HG02571 (cell line): ENCODE data around the gene CLUH.
"Not testable (repeated sequence)": the region's sequence is repeated elsewhere in the genome, so short reads cannot be mapped to it uniquely, and the experiment has no call there.

Experiments
- ATAC-seq: cut with Tn5 transposase; IDR thresholded peaks from one replicate; pipeline ENCODE4 v1.9.1; 2021; ENCODE audit warnings: mild to moderate bottlenecking, moderate library complexity; ENCODE audit not compliant: unreplicated experiment

CLUH gene

GRCh38 chr17:2690165-2691068, 21.1 kb downstream of the CLUH start:
- ATAC-seq: no peak

DNA sequence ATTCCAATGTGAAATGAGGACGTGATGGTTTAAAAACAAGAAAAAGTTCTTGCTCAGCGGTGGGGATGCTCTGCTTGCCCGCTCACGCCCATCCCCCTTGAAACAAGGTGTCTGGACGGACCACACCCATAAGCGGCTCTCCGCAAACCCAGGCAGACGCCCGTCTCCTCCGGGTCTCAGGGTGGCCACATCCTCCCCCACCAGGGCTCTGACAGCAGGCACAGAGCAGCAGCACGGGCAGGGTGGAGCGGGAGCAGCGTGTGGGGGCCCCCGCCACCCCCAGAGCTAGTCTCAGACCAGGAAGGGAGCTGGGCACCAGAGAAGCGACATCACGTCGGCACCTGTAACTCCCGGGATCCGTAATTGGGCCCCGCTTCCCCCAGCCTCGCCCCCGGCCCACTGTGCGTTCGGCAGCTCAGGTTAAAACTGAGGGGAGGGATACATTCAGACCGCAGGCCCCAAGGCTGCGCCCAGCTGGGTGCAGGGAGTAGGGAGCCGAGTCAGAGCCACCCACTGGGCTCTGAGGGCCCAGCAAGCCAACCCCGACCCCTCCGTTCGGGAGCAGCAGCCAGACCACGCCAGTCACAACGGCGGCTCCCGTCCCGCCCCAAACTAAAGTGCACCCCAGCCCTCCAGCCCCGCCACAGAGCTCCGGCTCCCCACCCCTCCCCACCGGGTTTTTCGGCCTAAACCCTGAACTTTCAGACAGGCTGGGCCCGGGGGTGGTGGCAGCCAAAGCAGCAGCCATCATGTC, 22.0 kb downstream of the CLUH start:
- ATAC-seq: no peak

DNA sequence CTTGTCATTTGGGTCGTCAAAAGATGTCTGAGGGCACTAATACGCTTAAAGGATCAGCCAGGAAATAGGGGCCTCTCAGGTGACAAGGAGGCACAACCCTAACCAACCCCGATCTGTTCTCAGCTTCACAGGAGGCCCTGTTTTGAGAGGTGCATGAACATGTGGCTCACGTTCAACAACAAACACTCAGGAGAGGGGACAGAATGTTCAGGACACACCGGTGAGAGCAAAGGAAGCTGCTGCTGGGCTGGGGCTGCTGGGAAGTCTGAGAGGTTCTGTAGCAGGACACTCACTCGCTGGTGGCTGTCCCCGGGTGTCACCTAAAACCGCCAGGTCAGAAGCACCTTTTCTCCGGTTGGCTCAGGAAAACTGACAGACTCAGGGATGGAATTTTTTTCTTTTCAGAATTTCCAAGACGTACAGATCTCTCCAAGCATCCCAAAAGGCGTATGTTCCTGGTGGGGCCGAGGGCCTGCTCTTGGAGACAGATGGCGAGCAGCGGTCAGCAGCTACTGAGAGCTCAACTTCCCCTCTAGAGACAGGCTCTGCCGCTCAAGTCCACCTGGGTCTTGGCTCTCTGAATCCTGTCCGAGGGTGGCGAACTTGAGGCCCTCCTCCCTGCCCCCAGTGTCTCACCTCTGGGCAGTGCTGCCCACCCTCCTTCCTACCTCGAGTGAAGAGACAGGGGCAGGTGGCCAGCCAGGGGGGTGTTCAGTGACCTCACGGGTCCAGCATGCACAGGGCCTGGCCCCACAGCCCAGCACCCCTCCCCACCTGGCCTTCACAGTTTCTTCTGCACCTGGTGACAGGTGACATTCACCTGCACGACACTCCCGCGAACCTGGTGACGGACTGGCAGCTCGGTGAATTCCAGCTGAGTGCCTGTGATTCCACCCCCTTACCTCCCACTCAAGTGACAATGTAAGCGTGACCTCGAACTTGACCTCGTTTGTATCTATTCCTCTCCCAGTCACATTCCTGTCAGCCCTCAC, 22.9 kb downstream of the CLUH start:
- no peak for ATAC-seq

GRCh38 chr17:2687074-2687418, 24.5 kb downstream of the CLUH start:
- no peak for ATAC-seq

DNA sequence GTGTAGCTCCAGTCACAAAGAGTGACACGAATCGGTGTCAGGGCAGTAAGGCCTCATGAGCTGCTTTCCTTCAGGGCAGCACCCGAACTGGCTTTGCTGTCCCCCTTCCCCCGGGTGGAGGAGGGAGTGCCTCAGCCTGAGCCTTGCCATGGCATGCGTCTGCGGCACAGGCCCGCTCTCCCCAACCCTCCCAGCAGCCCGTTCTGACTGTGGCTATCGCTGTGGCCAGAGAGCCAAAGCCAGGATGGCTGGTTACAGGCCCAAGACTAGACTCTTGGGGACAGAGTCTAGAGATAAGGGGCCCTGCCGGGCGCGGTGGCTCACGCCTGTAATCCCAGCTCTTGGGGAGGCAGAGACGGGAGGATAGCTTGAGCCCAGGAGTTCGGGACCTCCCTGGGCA, 25.9 kb downstream of the CLUH start:
- no peak for ATAC-seq

DNA sequence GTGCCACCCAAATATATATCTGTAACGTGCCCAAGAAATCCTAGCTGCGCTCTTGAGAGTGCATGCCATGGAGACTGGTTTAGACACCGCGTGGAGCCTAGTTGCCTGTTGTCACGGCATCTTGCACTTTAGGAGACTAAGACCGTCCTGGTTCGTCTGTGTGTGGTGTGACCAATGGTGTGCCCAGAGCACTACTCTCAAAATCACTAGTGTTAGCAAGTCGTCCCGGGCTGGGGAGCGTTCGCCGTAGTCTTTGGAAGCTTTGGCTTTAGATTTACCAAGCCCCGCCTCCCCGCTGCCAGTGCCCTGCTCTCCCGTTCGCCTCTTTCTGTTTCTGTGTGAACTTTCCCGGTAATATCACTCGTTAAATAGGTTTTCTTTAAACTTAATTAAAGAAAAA, 27.0 kb downstream of the CLUH start:
- no peak for ATAC-seq

DNA sequence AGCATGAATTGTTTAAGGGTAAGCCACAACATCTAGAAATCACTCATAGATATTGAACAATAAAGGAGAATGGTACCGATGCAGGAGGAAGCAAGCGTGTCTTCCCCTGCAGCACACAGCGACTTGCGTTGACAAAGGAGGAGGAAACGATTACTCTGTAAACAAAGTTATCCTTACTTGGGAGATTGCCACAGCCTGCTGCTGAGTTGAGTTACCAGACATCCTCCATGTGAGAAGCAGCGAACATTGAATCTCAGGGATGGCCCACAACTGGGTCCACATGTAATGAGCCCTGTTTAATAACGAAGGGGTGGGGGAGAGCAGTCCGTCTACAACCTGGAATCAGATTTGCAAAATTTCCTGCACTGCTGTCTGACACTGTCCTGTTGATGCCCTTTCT, 27.7 kb downstream of the CLUH start:
- ATAC-seq: no peak

GRCh38 chr17:2682176-2682938, 29.2 kb downstream of the CLUH start:
- ATAC-seq: no peak

DNA sequence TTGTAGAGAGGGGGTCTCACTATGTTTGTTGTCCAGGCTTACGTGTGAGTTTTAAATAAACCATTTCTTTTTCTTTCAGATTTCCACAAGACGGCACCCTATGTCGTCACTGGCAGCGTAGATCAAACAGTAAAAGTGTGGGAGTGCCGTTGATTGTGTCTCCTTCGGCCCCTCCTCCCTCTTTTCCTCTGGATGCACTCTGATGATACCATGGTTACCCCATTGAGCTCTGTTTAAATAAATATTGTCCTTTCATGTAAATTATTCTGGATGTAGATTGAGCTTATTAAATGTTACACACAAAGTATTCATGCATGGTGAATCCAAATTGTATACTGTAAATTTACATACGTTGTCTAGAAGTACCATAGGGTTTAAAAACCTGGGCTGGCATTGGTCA, 29.9 kb downstream of the CLUH start:
- ATAC-seq: no peak

DNA sequence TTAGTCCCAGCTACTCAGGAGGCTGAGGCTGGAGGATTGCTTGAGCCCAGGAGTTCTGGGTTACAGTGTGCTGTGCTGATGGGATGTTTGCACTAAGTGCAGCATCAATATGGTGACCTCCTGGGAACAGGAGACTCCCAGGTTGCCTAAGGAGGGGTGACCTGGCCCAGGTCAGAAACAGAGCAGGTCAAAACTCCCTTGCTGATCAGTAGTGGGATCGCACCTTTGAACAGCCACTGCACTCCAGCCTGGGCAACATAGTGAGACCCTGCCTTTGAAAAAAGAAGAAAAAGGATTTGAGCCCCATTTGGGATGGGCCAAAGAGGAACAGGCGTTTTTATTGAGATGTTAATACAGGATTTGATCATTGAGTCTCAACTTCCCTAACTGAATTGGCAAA, 30.6 kb downstream of the CLUH start:
- ATAC-seq: no peak

DNA sequence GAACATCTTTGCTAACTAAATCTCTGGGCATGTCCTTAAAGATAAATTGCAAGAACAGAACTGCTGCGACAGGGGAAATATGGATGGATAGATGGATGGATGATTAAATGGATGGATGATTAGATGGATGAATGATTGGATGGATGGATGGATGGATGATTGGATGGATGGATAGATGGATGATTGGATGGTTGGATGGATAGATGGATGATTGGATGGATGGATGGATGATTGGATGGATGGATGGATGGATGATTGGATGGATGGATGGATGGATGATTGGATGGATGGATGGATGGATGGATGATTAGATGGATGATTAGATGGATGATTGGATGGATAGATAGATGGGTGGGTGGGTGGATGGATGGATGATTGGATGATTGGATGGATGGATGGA, 32.3 kb downstream of the CLUH start:
- not testable (repeated sequence) for ATAC-seq

GRCh38 chr17:2672026-2672425, 39.5 kb downstream of the CLUH start:
- ATAC-seq: no peak

DNA sequence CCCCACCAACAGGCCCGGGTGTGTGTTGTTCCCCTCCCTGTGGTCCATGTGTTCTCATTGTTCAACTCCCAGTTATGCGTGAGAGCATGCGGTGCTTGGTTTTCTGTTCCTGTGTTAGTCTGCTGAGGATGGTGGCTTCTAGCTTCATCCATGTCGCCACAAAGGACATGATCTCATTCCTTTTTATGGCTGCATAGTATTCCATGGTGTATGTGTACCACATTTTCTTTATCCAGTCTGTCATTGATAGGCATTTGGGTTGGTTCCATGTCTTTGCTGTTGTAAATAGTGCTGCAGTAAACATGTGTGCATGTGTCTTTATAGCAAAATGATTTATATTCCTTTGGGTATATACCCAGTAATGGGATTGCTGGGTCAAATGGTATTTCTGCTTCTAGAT, 51.2 kb downstream of the CLUH start:
- not testable (repeated sequence) for ATAC-seq

GRCh38 chr17:2659337-2659736, 52.2 kb downstream of the CLUH start:
- ATAC-seq: not testable (repeated sequence)

DNA sequence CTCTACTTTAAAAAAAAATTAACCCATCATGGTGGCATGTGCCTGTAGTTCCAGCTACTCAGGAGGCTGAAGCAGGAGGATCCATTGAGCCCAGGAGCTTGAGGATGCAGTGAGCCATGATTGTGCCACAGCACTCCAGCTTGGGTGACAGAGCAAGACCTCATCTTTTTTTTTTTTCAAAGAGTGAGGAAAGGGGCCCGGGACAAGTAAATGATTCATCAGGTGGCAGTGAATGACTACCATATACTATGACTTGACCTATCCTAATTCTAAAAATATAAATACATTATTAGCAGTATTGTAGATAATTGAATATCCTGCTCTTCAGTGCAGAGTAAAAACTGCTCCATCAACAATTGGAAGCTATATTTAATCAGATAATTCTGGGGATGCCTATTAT, 55.3 kb downstream of the CLUH start:
- no peak for ATAC-seq

DNA sequence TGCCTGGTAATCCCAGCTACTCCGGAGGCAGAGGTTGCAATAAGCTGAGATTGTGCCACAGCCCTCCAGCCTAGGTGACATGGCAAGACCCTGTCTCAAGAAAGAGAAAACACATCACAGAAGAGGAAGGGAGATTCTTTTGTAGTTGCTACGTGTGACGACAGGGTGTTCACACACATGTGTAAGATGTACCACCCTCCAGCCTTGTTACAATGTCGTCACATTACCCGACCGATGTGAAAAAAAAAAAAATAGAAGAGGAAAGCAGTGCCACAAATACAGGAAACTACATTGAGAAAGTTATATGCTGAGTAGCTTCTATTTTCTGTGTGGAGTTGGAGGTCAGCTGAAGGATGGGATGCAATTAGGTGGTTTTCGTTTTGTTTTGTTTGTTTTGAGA, 56.0 kb downstream of the CLUH start:
- ATAC-seq: no peak

GRCh38 chr17:2652911-2653310, 58.7 kb downstream of the CLUH start:
- not testable (repeated sequence) for ATAC-seq

- ATAC-seq: no peak
Measured at GRCh38 chr17:2649191-2649590, 62.4 kb downstream of the CLUH start.

DNA sequence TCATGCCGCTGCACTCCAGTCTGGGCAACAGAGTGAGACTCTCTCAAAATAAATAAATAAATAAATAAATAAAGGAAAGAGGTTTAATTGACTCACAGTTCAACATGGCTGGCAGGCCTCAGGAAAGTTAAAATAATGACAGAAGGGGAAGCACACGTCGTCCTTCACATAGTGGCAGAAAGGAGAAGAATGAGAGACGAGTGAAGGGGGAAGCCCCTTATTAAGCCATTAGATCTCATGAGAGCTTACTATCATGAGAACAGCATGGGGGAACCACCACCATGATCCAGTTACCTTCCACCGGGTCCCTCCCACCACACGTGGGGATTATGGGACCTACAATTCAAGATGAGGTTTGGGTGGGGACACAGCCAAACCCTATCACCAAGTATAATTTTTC, 63.6 kb downstream of the CLUH start:
- ATAC-seq: no peak

DNA sequence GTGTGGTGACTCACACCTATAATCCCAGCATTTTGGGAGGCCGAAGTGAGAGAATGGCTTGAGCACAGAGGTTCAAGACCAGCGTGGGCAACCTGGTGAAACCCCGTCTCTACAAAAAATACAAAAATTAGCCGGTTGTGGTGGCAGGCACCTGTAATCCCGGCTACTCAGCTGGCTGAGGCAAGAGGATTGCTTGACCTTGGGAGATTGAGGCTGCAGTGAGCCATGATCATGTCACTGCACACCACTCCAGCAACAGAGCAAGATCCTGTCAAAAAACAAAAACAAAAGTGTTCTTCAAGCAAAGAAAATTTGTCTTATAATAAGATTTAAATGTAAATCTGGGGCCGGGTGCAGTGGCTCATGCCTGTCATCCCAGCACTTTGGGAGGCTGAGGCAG, 66.6 kb downstream of the CLUH start:
- ATAC-seq: no peak
